ENCODE data around the gene FAM221A.
"Not testable (repeated sequence)": the region's sequence is repeated elsewhere in the genome, so short reads cannot be mapped to it uniquely, and the experiment has no call there.

FAM221A gene, protein sequence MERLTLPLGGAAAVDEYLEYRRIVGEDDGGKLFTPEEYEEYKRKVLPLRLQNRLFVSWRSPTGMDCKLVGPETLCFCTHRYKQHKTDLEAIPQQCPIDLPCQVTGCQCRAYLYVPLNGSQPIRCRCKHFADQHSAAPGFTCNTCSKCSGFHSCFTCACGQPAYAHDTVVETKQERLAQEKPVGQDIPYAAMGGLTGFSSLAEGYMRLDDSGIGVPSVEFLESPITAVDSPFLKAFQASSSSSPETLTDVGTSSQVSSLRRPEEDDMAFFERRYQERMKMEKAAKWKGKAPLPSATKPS

DNA sequence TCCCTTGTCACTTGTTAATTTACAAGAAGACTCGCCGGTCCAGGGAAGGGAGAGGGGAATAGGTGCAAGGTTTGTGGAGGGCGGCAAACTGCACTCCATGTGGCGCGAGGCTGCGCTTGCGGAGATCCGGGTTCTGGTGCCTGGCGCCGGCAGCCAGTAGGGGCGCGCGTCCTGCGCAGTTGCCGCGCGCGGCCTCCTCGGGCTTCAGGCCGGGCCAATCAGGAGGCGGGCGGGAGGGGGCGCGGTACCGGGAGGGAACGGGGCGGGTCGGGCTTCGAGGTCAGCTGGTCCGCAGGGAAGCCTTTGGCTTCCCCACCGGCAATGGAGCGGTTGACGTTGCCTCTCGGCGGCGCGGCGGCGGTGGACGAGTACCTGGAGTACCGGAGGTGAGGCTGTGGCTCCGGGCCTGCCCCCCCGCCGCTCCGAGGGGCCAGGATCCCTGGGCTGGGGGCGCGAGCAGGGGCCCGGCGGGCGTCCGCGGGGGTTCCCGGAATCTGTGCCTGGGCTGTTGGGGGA lies at the start of gene FAM221A:
Gene FAM221A, plus strand, starts transcription at position 302 of the 516 bp plus-strand sequence. Its CDS starts 20 bp downstream, at position 322.
- DNase-seq (ENCODE audit: low read depth in 2 of 3, low spot score in 1 of 3) = peak; percentile 69 to 78 (median 73)

- DNase-seq (ENCODE audit: low read depth in 2 of 3, low spot score in 1 of 3) = no peak
These were observed 46.6 kb upstream of the FAM221A start for GRCh38 chr7:23633417-23633816.

DNA sequence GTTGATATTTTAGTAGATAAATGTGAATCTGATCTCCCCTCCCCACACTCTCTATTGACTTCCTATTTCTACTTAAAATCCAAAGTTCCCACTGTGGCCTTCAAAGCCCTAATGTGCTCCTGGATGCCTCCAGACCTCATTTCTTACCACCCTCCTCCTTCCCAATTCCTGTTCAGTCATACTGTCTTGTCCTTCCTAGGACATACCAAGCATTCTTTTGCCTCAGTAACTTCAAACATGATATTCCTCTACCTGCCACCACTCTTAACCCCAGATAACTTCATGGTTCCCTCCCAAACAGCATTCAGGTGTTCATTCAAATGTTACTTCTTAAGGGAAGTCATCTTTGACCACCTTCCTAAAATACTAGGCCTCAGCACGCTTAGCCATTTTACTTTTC lies 34.2 kb upstream of the FAM221A start:
- DNase-seq (ENCODE audit: low read depth in 2 of 3, low spot score in 1 of 3) = no peak

GRCh38 chr7:23653942-23654341 lies 26.1 kb upstream of the FAM221A start:
- DNase-seq (ENCODE audit: low read depth in 2 of 3, low spot score in 1 of 3) = no peak

DNA sequence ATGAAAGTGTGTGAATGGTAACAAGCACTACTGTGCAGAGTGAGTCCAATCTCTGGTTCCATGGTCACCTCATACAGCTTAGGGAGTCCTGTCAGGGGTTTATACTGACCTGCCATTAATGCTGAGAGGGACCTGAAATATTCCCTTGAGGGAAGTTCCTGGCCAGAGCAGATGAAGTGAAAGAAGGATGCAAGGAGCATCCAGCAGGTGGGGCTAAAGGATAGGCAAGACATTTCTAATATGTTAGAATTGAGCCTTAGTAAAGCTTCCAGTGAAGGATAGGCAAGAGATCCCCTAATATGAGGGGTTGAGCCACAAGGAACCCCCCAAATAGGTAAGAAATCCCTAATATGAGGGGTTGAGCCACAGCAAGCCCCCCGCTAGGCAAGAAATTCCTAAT lies 25.5 kb upstream of the FAM221A start:
- peak in 1 of 3 donors; percentile 4 for DNase-seq (ENCODE audit: low read depth in 2 of 3, low spot score in 1 of 3)

- no peak for DNase-seq (ENCODE audit: low read depth in 2 of 3, low spot score in 1 of 3)
These were observed 24.6 kb upstream of the FAM221A start for GRCh38 chr7:23655433-23655832.

- no peak for DNase-seq (ENCODE audit: low read depth in 2 of 3, low spot score in 1 of 3)
These were observed 21.1 kb upstream of the FAM221A start for GRCh38 chr7:23658831-23659427.

GRCh38 chr7:23661385-23661784 lies 18.6 kb upstream of the FAM221A start:
- DNase-seq (ENCODE audit: low read depth in 2 of 3, low spot score in 1 of 3) = no peak

GRCh38 chr7:23662124-23662983 lies 17.6 kb upstream of the FAM221A start:
- no peak for DNase-seq (ENCODE audit: low read depth in 2 of 3, low spot score in 1 of 3)

GRCh38 chr7:23662984-23663313 lies 17.1 kb upstream of the FAM221A start:
- no peak for DNase-seq (ENCODE audit: low read depth in 2 of 3, low spot score in 1 of 3)

DNA sequence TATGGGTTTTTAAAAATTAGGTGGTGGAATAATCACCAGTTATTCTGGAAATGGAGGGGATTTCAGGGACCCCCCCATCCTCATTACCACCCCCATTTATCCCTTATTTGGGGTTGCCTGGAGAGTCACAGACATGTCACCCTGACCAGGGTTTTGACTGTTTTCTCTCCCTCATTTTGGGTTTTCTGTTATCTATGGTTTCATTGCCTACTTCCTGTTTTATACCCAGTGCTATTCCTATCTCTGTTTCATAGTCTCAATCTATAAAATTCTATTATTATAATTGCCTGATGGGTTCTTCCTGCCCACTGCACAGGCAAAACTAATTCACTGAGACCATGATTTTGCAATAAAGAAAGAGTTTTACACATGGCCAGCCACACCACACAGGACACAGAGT lies 15.9 kb upstream of the FAM221A start:
- no peak for DNase-seq (ENCODE audit: low read depth in 2 of 3, low spot score in 1 of 3)

DNA sequence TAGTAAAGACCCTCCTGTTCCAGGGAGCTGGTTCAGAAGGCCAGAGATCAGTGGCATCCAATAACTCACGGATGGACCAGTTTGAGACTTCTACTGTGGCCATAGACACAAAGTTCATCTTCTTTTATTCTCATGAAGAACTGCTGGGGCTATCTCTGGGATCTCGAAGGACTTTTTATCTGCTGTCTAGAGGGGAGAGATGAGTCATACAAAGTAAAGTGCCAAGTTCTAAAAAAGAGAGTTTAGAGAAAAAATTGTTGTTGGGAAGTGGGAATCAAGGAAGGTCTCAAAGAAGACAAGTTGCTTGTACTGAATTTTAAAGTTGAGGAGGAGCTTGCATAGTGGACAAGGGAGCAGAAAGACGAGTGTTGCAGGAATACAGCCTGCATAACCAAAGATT lies 8.0 kb upstream of the FAM221A start:
- no peak for DNase-seq (ENCODE audit: low read depth in 2 of 3, low spot score in 1 of 3)

DNA sequence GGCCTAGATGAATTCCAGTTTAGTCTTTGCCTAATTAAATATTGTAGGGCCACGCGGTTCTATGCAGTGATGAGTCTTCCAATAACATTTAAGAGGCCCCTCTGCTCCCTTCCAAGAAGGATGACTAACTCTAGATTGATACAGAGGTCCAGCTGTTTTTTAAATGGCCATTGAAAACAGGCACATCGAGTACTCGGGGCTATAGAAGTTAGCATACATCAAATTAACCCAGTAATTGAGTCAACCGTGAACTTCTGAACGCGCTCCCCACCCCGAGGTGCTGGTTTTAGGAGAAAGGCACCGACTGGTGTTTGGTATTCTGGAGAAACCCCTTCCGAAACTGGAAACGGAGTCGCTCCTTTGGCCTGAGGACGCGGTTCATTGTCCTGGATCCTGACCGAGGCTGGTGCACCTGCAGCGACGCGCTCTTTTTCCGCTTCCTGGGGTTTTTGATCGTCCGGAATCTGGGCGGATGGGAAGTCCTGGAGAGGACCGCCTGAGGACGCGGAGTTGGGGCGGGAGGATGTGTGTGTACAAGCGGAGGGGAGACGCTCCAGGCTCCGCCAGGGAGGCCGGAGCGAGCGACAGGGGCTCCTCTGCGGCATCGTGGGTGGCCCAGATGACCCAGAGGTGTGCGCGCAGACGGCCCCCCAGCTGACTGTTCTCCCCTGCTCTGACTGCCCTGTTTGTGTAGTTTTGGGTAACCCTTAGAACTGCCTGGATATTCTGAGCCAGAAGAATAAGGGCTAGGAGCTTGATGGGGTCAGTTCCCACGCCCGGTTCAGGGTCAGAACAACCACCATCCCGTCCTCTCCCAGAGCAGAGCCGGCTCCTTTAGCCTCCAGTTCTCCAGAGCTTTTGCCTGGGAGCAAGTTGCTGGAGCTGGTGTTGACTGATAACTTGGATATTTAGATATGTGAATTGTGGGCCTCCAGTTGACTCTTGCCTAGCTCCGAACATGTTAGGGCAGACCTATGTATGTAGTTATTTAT lies 711 bp downstream of the FAM221A start:
- peak; percentile 23 to 45 (median 33) for DNase-seq (ENCODE audit: low read depth in 2 of 3, low spot score in 1 of 3)

GRCh38 chr7:23684041-23684440 lies 4.0 kb downstream of the FAM221A start:
- not testable (repeated sequence) for DNase-seq (ENCODE audit: low read depth in 2 of 3, low spot score in 1 of 3)

- DNase-seq (ENCODE audit: low read depth in 2 of 3, low spot score in 1 of 3) = no peak
These were observed 5.7 kb downstream of the FAM221A start for GRCh38 chr7:23685731-23686130.

GRCh38 chr7:23687011-23687410 lies 7.0 kb downstream of the FAM221A start:
- DNase-seq (ENCODE audit: low read depth in 2 of 3, low spot score in 1 of 3) = no peak

DNA sequence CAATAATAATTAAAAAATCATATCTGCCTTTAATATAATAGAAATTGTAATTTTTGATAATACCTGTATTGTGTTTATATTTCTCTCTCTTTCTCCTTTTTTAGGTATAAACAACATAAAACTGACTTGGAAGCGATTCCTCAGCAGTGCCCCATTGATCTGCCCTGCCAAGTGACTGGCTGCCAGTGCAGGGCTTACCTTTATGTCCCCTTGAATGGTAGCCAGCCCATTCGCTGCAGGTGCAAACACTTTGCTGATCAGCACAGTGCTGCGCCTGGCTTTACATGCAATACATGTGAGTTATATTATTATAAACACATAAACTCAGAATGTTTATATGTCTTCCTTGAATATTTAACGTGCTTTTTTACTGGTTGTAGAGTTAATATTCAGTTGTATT lies 9.2 kb downstream of the FAM221A start:
- no peak for DNase-seq (ENCODE audit: low read depth in 2 of 3, low spot score in 1 of 3)

- DNase-seq (ENCODE audit: low read depth in 2 of 3, low spot score in 1 of 3) = no peak
These were observed 11.3 kb downstream of the FAM221A start for GRCh38 chr7:23691320-23691719.

DNA sequence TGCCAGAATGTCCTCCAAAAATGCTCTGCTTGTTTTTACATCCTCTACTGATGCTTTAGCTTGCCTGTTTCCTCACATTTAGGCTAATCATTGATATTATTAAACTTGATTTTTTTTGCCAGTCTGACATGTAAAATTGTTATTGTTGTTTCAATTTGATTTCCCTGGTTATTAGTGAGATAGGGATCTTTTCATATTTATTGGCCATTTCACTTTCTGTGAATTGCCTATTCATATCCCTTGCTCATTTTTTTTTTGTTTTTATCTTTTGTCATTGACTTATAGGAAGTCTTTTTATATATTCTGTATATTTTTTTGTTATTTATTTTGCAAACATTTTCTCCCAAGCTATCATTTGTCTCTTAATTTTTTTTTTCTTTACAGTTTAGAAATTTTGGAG lies 13.2 kb downstream of the FAM221A start:
- DNase-seq (ENCODE audit: low read depth in 2 of 3, low spot score in 1 of 3) = no peak

DNA sequence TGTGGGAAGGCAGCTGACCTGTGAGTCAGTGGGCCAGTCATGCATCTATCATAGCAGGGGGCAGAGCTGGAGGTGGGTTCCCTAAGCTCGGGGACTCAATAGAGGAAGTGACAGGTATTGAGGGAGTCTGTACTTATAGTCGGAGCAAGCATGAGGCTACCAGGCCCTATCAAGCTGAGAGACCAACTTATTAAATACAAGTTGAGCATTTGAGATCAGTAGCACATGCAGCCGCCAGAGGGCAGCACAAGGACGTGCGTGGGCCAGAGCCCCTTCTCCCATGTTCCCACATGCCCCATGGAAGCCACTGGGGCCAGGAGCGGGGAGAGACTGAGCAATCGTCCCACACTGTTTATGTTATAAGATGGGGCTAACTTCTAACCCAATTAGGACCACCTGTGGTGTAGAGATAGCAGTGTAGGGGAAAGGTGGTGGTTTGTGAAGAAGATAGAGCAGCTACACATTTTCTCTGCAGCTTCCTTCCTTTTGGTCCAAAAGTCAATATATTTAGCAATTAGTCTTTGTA lies 17.0 kb downstream of the FAM221A start:
- DNase-seq (ENCODE audit: low read depth in 2 of 3, low spot score in 1 of 3) = peak; percentile 28 to 55 (median 53)
